A549 (cell line): ENCODE results near the gene COL2A1. TPM values are rescaled to one million over a fixed set of nuclear protein-coding genes. Genes with fewer than 3 reads are reported as not detected.

Source experiments
- ATAC-seq, 2 experiments: fragments of 200-7000 bp in 1 of 2; fragments of >200 bp in 1 of 2; cut with Nextera tagmentation in 1 of 2; cut with Tn5 transposase in 1 of 2; 3 replicates each; pipeline versions ENCODE4 v1.8.0 to v1.9.1; 2018 to 2020; ENCODE audit warnings: mild to moderate bottlenecking in 1 of 2, moderate library complexity in 1 of 2
- CTCF ChIA-PET: fragments of 300-600 bp; sonication (Branson Sonifier 250); formaldehyde crosslinking; extraction: SDS; loops from one replicate; lab custom pipeline; 2021; ENCODE audit warnings: antibody characterized with exemption, inconsistent platforms; lab: Yijun Ruan, JAX
- POLR2A ChIA-PET: fragments of 350-600 bp; formaldehyde crosslinking; extraction: SDS; loops from one replicate; lab custom pipeline; 2021; ENCODE audit warnings: antibody characterized with exemption, inconsistent platforms; lab: Yijun Ruan, JAX
- DNase-seq, 2 experiments: peaks; one replicate each; pipeline versions ENCODE4 v3.0.0 to v3.0.0-alpha.2; 2011 to 2016; ENCODE audit warnings: low read depth in 1 of 2, low spot score in 1 of 2
- FAIRE-seq: peaks from 2 replicates; lab custom pipeline; 2011; peaks lifted over from hg19 to GRCh38; lab: Jason Lieb, UNC
- H3K27ac ChIP-seq, 2 experiments: fragments of >200 bp; sonication (Bioruptor Twin); formaldehyde crosslinking; 3 replicates each; pipeline ENCODE4 v1.5.1; 2016 to 2017
- H3K4me1 ChIP-seq: fragments of >200 bp; sonication (Bioruptor Twin); formaldehyde crosslinking; 3 replicates; pipeline ENCODE4 v1.6.1; 2016
- H3K4me2 ChIP-seq: fragments of >200 bp; sonication (Bioruptor Twin); formaldehyde crosslinking; 3 replicates; pipeline ENCODE4 v1.6.1; 2016
- H3K4me3 ChIP-seq: fragments of >200 bp; sonication (Bioruptor Twin); formaldehyde crosslinking; 3 replicates; pipeline ENCODE4 v1.5.1; 2016
- H3K9me3 ChIP-seq: fragments of >200 bp; sonication (Bioruptor Twin); formaldehyde crosslinking; 3 replicates; pipeline ENCODE4 v1.6.1; 2016
- ATOH8 ChIP-seq: fragments of 250-450 bp; sonication (Bioruptor Pico); IDR thresholded peaks from 2 replicates; pipeline ENCODE4 v1.5.0; 2020; ENCODE audit warnings: low read depth, mild to moderate bottlenecking, moderate library complexity
- CBX2 ChIP-seq: fragments of 200-600 bp; sonication (generic); IDR thresholded peaks from 2 replicates; pipeline ENCODE4 v1.6.1; 2016; ENCODE audit warnings: low read depth, mild to moderate bottlenecking, borderline replicate concordance
- CBX8 ChIP-seq: fragments of 200-600 bp; sonication (generic); IDR thresholded peaks from 2 replicates; pipeline ENCODE4 v1.6.1; 2016
- CHD4 ChIP-seq: fragments of 200-600 bp; sonication (generic); IDR thresholded peaks from 2 replicates; pipeline ENCODE4 v1.6.1; 2016; ENCODE audit warnings: antibody characterized with exemption, mild to moderate bottlenecking, borderline replicate concordance
- CTCF ChIP-seq: fragments of >200 bp; sonication (Bioruptor Twin); formaldehyde crosslinking; IDR thresholded peaks from 3 replicates; pipeline ENCODE4 v1.5.1; 2016
- EHF ChIP-seq: fragments of 250-450 bp; sonication (Bioruptor Pico); IDR thresholded peaks from 2 replicates; pipeline ENCODE4 v1.5.0; 2020; ENCODE audit warnings: mild to moderate bottlenecking
- ELK1 ChIP-seq: fragments of 150-350 bp; IDR thresholded peaks from 2 replicates; pipeline ENCODE4 v1.6.1; 2014; ENCODE audit warnings: low read depth, mild to moderate bottlenecking, low read length
- EP300 ChIP-seq, 2 experiments: fragments of >200 bp; sonication (Bioruptor Twin); formaldehyde crosslinking; IDR thresholded peaks; 2 replicates in 1 of 2; 3 replicates in 1 of 2; pipeline ENCODE4 v1.6.1; 2016 to 2017
- FOSB ChIP-seq: fragments of 250-450 bp; sonication (Bioruptor Pico); IDR thresholded peaks from 2 replicates; pipeline ENCODE4 v1.5.0; 2020; ENCODE audit warnings: mild to moderate bottlenecking, moderate library complexity
- FOSL2 ChIP-seq, 2 experiments: fragments of 450-650 bp in 1 of 2; fragments of >200 bp in 1 of 2; sonication (Bioruptor Twin) in 1 of 2; formaldehyde crosslinking; IDR thresholded peaks; 2 replicates each; pipeline versions ENCODE4 v1.5.0 to v1.6.1; 2016 to 2020; ENCODE audit warnings: mild to moderate bottlenecking in 1 of 2, moderate library complexity in 1 of 2
- HDAC2 ChIP-seq: fragments of 200-600 bp; sonication (generic); IDR thresholded peaks from 2 replicates; pipeline ENCODE4 v1.6.1; 2016
- HOXB13 ChIP-seq: fragments of 250-450 bp; sonication (Bioruptor Pico); IDR thresholded peaks from 2 replicates; pipeline ENCODE4 v1.5.0; 2020; ENCODE audit warnings: low read depth, mild to moderate bottlenecking, moderate library complexity
- HOXB5 ChIP-seq: fragments of 250-450 bp; sonication (Bioruptor Pico); IDR thresholded peaks from 2 replicates; pipeline ENCODE4 v1.5.0; 2020; ENCODE audit warnings: mild to moderate bottlenecking, moderate library complexity
- JUNB ChIP-seq: fragments of >200 bp; sonication (Bioruptor Twin); formaldehyde crosslinking; IDR thresholded peaks from 2 replicates; pipeline ENCODE4 v1.6.1; 2016
- KDM5A ChIP-seq: fragments of 200-600 bp; sonication (generic); IDR thresholded peaks from 2 replicates; pipeline ENCODE4 v1.6.1; 2016; ENCODE audit warnings: antibody characterized with exemption, mild to moderate bottlenecking
- MAFK ChIP-seq: fragments of 450-650 bp; IDR thresholded peaks from 2 replicates; pipeline ENCODE4 v1.6.1; 2014; ENCODE audit not compliant: partially characterized antibody
- MYC ChIP-seq: IDR thresholded peaks from 2 replicates; pipeline ENCODE4 v1.6.1; 2012; ENCODE audit warnings: mild to moderate bottlenecking, inconsistent platforms, low read length, improper control_type of control experiment, borderline replicate concordance
- POLR2A ChIP-seq: IDR thresholded peaks from 2 replicates; pipeline ENCODE4 v1.6.1; 2012; ENCODE audit warnings: mild to moderate bottlenecking, low read length
- RAD21 ChIP-seq, 2 experiments: fragments of >200 bp in 1 of 2; sonication (Bioruptor Twin) in 1 of 2; formaldehyde crosslinking in 1 of 2; IDR thresholded peaks in 1 of 2; conservative IDR thresholded peaks in 1 of 2; 2 replicates in 1 of 2; 3 replicates in 1 of 2; pipeline ENCODE4 v1.6.1; 2012 to 2018; ENCODE audit warnings: inconsistent platforms in 1 of 2
- RCOR1 ChIP-seq: fragments of 150-350 bp; IDR thresholded peaks from 2 replicates; pipeline ENCODE4 v1.6.1; 2014; ENCODE audit warnings: antibody characterized with exemption, low read length, low read depth
- REST ChIP-seq: fragments of 200-600 bp; sonication (generic); IDR thresholded peaks from 2 replicates; pipeline ENCODE4 v1.6.1; 2016; ENCODE audit warnings: antibody characterized with exemption, mild to moderate bottlenecking, moderate library complexity
- RFX5 ChIP-seq: fragments of 450-650 bp; IDR thresholded peaks from 2 replicates; pipeline ENCODE4 v1.7.1; 2014; ENCODE audit warnings: antibody characterized with exemption, mild to moderate bottlenecking, moderate library complexity
- TFCP2L1 ChIP-seq: fragments of 250-450 bp; sonication (Bioruptor Pico); IDR thresholded peaks from 2 replicates; pipeline ENCODE4 v1.5.0; 2021; ENCODE audit warnings: mild to moderate bottlenecking
- TP53 ChIP-seq: fragments of 250-450 bp; sonication (Bioruptor Pico); IDR thresholded peaks from 2 replicates; pipeline ENCODE4 v1.5.0; 2021; ENCODE audit warnings: mild to moderate bottlenecking, moderate library complexity
- USF2 ChIP-seq: fragments of 450-650 bp; IDR thresholded peaks from 2 replicates; pipeline ENCODE4 v1.6.1; 2014; ENCODE audit warnings: antibody characterized with exemption
- WGBS: methylation state at CpG from one replicate; pipeline ENCODE4 v1.1.6; 2017; ENCODE audit errors: missing lambda C conversion rate; 5-methylcytosine and 5-hydroxymethylcytosine counted together
- polyA plus RNA-seq, 4 experiments: library from polyadenylated mRNA; depleted of rRNA in 3 of 4; stranded (reverse); fragments of >200 nt; fragmentation: RNase III in 1 of 4; extraction: RNeasy Plus Mini Kit Qiagen cat#74134 plus additional on column Dnase treatment in 1 of 4; gene quantifications; 2 replicates in 3 of 4; 3 replicates in 1 of 4; pipeline ENCODE4 v1.2.3, GENCODE V29; 2011 to 2017

Gene COL2A1
- polyA plus RNA-seq, 2 of the 4 experiments (the other 2 are of a cell fraction), result 0.01 TPM; not detected in 1

- no peak for FAIRE-seq
Observed at GRCh38 chr12:47983541-47984115, 20.6 kb downstream of the COL2A1 start.

GRCh38 chr12:47982770-47983169 is 21.5 kb downstream of the COL2A1 start:
- CTCF ChIA-PET, result interaction anchor here (1.4 kb wide), 1 partner anchor 20 kb away, joined by 5 read pairs; no protein-coding TSS in a partner anchor
- no peak overlapping the region for H3K4me3 ChIP-seq
- no peaks in the 10 kb centered on the region for H3K4me1 ChIP-seq
- no peaks in the 10 kb centered on the region for H3K9me3 ChIP-seq
- ATAC-seq, result no peak
- 49% methylated on average over 11 of the region's 11 CpGs for WGBS
- no peak overlapping the region for H3K27ac ChIP-seq
- DNase-seq, result no peak
- no peak overlapping the region for H3K4me2 ChIP-seq
- POLR2A ChIA-PET, result no interaction called here
- FAIRE-seq, result no peak
- no peak for TF ChIP-seq ATOH8 (CRISPR knock-in tag)
- no peak for TF ChIP-seq RCOR1
- TF ChIP-seq CBX8, result no peak
- no peak for TF ChIP-seq CHD4
- no peak for TF ChIP-seq TFCP2L1
- TF ChIP-seq RAD21 (conservative IDR thresholded peaks at IDR 0.05 in 1 of 2, IDR thresholded peaks at IDR 0.05 in 1 of 2), result no peak

More at GRCh38 chr12:47983541-47984115, 20.6 kb downstream of the COL2A1 start:
- CTCF ChIA-PET, result interaction anchor here (0.6 kb wide), 1 partner anchor 20 kb away, joined by 3 read pairs; the partner anchor contains the start of gene TMEM106C
- no peak for TF ChIP-seq USF2
- TF ChIP-seq KDM5A, result no peak
- TF ChIP-seq EP300 (IDR thresholded peaks at IDR 0.05), result no peak
- no peak for TF ChIP-seq RFX5
- TF ChIP-seq POLR2A, result no peak
- no peak for TF ChIP-seq MYC
- no peak for TF ChIP-seq REST
- no peak for TF ChIP-seq HOXB5
- TF ChIP-seq CBX2, result no peak
- no peak for TF ChIP-seq EHF (CRISPR knock-in tag)
- TF ChIP-seq JUNB, result no peak
- POLR2A ChIA-PET, result no interaction called here
- WGBS, result 41% methylated on average over 5 of the region's 5 CpGs
- DNase-seq (no peak), ATAC-seq (no peak)
- no peaks in the 10 kb centered on the region for H3K4me1 ChIP-seq
- no peak overlapping the region for H3K27ac ChIP-seq
- H3K4me3 ChIP-seq, result no peak overlapping the region
- no peak overlapping the region for H3K4me2 ChIP-seq
- H3K9me3 ChIP-seq, result no peaks in the 10 kb centered on the region

- DNase-seq (no peak), ATAC-seq (no peak), FAIRE-seq (no peak)
- no peak for TF ChIP-seq RCOR1
- TF ChIP-seq HOXB13 (CRISPR knock-in tag), result no peak
- TF ChIP-seq MAFK, result no peak
- no peak for TF ChIP-seq KDM5A
- no peak for TF ChIP-seq ELK1
- TF ChIP-seq JUNB, result no peak
- TF ChIP-seq RFX5, result no peak
- TF ChIP-seq HDAC2, result no peak
- no peak for TF ChIP-seq FOSL2 (IDR thresholded peaks at IDR 0.05)
- no peak for TF ChIP-seq FOSL2 (CRISPR knock-in tag; IDR thresholded peaks at IDR 0.05)
- TF ChIP-seq TP53 (CRISPR knock-in tag), result no peak
- TF ChIP-seq USF2, result no peak
- TF ChIP-seq FOSB, result no peak
- TF ChIP-seq CTCF, result no peak
Observed at GRCh38 chr12:47982311-47982710, 22.0 kb downstream of the COL2A1 start.

More at GRCh38 chr12:47982311-47982710, 22.0 kb downstream of the COL2A1 start:
- H3K9me3 ChIP-seq, result no peaks in the 10 kb centered on the region
- POLR2A ChIA-PET, result no interaction called here
- 62% methylated on average over 5 of the region's 5 CpGs for WGBS
- H3K4me2 ChIP-seq, result no peak overlapping the region
- H3K4me3 ChIP-seq, result no peak overlapping the region
- CTCF ChIA-PET, result interaction anchor here (1.4 kb wide), 1 partner anchor 20 kb away, joined by 5 read pairs; no protein-coding TSS in a partner anchor
- H3K27ac ChIP-seq, result no peak overlapping the region
- H3K4me1 ChIP-seq, result no peaks in the 10 kb centered on the region
